Retina (tissue), 1 donor: ENCODE measurements around the gene ABL1.

Experiments
- DNase-seq: peaks from one replicate; pipeline ENCODE4 v3.0.0-alpha.2; 2016

ABL1 gene

DNA sequence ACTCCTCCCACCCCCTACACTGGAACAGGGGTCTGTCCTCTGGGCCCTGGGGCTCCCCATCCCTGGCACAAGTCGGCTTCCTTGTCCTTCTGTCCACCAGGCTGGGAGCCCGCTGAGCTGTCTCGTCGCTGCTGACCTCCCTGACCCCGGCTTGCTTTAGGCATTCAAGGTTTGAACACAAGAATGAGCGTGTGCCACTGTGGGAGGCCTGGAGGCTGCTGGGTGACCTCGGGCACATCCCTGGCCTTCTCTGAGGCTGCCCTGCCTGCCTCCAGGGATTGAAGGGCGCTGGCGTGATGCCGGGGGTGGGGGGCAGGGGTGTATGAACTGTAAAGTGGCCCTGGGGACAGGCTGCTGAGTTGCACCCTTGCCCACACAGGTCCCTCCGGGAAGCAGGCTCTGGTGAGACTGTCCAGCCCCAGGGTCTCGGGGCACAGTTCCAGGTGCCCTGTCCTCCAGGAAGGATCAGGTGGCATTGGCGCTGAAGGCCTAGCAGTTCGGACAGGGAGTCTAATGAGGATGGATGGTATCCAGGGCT lies 85.8 kb downstream of the ABL1 start:
- DNase-seq: no peak

DNA sequence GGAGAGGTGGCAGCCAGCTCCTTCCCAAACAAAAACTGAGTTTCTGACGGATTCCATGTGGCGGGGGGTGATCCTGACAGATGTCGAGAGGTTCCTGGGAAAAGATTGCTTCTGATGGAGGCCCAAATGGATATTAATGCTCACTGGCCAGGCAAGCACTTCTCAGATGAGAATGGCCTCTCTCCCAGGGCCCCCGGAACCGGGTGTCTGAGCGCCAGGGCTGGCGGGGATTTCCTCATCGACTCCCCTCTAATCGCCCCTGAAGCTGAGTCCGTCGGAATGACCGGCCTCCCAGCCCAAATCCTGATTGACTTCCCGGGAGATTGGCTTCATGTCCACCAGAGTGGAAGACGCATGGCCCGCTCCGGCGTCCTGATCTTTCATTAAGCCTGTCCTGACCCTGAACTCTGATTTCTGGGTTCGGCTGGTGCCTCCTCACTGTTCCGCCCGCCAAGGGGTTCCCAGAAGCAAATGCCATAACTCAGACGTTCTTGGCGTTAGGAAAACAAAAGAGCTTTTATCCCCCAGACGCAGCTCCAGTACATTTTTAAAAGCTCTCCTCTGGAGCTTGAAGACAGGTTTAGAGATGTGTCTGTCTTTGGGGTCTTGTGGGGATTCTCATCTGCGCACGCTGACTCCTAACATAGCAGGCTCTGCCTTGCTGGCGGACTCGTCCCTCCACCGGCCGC lies 86.4 kb downstream of the ABL1 start:
- DNase-seq: peak; percentile 79

DNA sequence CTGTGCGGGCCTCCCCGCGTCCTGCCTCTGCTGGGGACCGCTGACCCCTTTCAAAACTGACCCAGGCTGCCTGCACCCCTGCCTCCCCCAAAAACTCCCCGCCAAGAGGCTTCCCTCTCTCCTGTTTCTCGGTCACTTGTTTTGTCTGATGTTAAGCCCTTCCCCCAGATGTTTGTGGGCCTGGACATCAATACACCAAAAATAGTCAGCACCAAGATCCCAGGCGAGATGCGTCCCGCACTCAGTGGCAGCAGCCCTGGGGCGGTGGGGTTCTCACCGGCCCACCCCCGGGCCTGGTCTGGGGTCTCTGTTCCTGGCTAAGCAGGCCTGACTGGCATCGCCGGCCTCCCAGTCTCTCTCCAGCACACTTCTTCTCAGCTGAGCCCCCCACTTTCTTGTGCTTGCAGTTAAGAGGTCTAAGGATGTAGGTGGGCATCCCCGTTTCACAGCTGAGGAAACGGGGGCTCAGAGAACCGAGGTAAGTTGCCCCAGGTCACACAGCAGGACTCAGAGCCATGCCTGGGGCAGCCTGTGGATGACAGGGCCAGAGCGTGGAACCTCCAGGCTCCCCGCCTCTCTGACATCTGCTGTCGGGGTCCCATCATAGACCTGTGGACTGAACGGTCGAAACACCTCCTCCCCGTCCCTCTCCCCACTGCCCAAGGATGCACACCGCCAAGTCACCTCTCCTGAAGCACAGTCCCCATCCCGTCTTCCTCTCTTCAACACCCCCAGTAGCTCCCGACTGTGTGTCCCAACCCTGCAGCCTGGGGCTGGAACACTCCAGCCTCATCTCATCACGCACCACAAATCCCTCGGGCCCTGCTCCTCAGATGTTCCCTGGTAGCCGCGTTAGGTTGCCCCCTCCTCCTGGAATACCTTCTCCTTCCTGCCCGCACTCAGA lies 87.2 kb downstream of the ABL1 start:
- no peak for DNase-seq

DNA sequence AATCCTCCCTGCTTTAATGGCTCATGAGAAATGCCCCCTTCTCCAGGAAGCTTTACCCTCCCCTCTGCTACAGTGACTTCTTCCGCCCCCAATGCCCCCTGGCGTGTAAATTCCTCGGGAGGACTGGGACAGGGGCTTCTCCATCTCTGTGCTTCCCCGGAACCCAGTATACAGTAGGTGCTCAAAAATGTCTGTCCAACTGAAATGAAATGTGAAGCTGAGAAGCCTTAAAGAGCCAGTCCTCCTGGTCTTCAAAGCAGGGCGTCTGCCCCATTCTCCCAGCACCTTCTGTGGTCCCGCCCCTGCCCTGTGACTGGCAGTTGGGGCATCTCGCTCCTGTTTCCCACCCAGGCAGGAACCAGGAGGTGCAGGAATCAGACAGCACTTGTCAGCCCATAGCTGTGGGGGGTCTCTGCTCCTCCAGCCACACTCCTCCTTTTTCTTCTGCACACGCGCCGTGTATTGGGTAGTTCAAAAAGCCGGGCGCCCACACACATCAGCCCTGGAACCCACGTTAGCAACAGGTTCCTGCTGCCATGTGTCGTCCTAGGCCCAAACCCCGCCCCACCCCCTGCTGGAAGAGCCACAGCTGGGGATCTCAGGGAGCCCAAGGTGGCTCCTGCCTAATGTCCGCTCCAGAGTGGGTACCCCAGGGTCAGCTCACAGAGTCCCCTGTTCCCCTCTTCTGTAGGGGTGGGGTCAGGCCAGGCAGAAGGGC lies 88.0 kb downstream of the ABL1 start:
- DNase-seq: no peak

DNA sequence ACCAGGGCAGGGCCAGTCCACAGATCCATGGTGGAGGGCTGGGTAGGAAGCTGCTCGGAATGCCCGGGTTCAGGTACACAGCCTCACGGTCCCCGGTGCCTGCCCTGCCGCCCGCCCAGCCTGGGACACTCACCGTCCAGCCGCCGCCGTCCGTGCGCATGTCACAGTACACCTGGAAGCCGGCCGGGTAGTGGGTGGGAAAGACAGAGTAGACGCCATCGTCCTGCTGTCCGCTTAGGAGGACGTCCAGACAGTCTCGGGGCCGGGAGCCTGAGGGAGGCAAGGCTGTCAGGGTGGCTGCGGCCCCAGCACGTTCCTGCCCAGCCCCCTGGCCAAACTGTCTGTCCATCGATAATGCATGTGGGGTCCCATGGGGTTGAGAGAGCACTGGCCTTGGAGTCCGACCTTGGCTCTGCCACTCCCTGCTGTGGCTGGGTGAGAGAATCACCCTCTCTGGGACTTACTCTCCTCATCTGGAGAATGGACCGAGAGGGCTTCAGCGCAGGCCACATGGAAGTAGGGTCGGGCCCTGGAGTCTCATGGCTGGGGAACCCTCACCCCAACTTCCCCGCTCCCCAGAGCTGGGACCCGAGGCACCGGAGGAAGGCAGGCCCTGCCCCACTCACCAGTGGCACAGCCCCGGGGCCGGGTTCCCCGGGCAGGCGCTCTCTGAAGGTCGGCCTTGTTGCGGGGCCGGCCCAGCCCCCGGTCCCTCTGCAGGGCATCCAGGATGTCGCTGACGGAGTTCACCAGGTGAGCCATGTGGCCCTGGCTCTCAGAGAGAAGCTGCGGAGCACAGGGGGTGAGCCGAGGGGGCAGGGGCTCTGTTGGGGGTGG lies 88.8 kb downstream of the ABL1 start:
- DNase-seq: no peak

DNA sequence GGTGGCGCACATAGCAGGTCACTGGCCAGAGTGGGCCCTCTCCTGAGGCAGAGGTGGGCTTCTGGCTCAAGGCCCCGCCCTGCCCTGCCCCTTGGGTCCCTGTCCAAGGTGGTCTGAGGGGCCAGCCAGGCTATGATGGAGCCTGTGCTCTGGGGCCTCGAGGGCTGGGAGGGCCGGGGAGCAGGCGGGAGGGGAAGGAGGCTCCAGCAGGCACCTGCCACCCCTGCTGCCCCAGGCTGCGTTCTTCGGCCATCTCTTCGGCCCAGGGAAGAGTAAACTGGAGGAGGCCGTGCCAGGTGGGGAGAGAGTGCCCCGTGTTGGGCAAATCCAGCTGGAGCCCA lies 89.4 kb downstream of the ABL1 start:
- no peak for DNase-seq

DNA sequence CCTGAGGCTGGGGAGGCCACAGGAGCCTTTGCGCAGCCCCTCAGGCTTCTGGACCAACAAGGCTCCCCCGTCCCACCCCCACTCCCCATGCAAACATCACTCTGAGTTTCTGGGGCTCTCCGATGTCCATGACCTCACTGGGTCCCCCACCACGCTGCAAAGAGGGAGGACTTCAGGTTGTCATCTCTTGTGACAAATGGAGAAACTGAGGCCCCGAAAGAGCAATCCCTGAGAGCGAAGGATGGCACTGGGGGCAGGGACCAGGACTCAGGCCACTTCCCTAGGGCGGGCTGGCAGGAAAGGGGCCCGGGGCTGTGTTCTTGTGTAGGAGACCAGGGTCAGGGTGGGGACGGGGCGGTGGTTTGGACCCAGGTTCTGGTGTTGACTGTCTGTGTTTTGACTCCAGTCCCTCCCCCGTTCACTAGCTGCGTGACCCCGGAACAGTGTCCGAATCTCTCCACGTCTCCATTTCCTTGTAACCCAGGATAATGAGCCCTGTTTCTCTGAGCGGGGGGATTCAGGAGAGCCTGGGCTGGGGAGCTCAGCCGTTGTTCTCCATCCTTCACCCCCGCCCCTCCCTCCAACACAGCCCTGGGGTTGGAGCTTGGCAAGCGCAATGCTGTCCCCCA lies 90.1 kb downstream of the ABL1 start:
- DNase-seq: no peak

DNA sequence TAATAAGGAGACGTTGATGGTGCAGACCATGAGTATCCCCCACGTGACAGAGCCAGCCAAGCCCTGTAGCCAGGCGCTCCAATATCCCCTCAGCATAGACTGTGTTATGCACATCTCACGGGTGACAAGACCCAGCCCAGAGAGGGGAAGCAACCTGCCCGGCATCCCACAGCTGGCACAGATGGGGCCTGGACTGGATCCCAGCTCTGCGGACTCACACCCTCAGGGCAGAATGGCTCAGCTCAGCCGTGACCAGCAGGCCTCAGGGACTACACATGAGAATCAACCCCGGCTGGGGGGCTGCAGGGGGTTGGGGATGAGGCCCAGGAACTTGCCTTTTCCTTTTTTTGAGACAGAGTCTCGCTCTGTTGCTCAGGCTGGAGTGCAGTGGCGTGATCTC lies 92.3 kb downstream of the ABL1 start:
- DNase-seq: no peak

DNA sequence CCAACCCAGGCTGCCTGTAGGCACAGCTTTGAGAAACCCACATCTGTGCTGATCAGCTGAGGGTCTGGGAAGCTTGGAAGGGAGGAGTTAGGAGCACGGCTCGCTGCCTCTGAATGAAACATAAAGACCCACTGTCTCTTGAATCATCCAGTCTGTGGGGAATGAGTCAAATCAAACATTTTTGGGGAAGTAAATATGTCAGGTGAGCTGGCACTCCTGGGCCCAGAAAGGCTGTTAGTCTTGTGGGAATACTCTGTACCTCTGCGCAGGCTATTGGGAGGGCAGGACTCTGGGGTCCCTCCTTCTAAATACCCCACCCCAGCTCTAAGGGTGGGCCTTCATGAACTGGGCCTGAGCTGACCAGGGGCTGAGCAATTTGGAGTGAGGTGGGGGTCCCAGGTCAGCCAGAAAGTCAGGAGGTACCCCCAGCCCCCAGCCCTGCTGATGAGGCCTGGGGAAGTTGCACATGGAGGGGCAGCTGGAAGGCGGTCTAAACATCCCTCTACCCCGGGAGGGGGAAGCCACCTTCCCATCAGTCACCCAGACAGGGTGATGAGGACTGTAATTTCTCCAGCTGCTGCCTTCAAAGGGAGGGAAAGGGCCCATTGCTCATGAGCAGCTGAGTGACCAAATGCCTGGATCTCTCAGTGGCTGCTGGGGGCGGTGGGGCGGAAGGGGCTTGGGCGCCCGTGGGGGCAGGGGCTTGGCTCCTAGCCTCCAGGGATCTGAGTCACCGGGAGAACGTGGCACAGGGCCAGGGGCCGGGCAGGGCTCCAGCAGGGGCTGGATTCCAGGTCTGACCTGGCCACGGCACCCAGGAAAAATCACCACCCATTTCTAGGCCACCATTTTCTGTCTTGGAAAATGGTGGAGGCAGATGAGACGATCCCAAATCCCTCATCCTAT lies 93.2 kb downstream of the ABL1 start:
- peak; percentile 63 for DNase-seq

DNA sequence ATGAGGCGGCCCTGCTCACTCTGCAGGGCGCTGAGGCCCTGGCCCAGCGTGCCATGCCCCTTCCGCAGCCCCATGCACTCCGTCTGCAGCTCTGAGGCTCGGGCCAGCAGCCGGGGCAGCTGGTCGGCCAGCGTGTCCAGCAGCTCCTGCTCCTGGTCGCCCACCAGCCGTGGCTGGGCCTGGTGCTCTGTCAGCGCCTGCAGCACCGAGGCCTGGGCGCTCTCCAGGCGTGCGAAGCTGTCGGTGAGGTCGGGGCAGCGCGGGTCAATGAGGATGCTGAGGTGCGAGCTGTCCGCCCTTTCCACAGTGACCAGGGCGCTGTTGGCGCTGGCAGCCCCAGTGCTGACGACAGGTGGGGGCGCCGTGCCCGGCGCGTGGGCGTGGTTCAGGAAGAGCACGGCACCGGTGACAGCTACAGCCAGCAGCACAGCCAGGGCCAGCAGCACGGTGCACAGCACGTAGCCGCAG lies 94.6 kb downstream of the ABL1 start:
- no peak for DNase-seq

DNA sequence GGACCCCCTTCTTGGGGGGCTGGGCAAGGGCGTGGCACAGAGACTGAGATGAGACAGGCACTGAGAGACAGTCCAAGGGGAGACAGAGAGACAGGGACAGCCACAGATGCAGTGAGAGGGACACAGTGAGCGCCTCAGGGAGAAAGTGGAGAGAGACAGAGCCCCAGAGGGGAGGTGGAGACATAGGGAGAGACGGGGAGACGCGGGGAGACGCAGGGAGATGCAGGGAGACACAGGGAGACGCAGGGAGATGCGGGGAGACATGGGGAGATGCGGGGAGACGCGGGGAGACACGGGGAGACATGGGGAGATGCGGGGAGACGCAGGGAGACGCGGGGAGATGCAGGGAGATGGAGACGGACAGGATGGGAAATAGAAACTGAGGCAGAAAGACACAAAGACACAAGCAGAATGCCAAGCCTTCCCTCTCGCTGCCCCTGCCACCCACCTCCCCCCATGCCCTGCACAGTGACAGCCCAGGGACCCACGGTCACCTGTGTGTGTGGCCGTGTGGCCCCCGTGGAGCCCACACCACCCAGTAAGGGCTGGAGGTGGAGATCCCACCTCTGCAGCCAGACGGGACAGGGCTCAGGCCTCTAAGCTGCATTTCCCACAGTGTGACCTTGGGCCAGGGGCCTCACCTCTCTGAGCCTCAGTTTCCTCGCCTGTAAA lies 95.2 kb downstream of the ABL1 start:
- no peak for DNase-seq

DNA sequence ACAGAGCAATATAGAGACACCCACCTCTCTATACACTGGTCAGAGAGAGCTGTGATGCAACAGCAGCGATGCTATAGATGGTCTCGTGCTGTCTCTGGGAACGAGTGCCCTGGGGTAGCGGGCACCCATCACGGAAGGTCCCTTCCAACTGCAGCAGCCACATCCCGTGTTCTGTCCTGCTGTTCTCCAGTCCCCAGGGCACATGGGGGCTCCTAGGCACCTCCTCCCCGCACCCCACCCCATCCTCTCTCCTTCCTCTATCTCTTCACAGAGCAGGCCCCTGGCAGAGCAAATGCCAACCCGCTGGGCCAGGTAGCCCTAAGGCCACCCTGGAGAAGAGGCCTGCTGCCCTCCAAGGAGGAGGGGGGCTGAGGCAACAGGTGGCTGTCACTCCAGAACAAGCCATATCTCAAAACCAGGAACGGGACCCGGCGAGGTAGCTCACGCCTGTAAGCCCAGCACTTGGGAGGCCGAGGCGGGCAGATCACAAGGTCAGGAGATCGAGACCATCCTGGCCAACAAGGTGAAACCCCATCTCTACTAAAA lies 95.8 kb downstream of the ABL1 start:
- DNase-seq: no peak

DNA sequence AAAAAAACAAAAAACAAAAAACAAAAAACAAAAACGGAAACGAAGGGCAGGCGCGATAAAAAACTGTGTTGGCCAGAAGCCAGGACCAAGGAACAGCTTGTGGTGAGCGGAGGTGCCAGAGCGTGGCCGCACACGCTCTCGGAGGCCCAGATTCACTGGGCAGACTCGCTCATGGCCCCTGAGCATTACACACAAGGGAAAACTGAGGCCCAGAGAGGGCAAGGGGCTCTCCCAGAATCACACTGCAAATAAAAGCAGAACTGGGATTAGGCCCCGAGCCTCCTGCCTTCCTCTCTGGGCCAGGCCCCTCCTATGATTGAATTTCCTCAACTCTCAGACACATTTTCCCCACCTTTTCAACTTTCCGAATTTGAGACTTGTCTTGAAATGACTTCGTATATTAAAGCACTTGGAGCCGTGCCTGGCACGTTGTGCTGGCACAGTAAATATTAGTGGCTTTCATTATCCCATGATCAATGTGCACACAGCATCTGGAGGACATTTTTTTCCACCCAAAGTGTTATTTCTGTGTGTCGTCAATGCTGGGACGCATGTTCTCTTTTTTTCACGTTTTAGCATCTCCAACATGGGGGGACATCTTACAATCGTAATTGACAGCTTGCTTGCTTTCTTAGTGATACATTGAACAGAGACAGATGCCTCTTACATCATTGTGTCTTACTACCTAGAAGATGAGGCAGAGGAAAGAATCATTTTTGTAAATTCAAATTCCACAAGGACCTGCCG lies 96.6 kb downstream of the ABL1 start:
- DNase-seq: no peak

DNA sequence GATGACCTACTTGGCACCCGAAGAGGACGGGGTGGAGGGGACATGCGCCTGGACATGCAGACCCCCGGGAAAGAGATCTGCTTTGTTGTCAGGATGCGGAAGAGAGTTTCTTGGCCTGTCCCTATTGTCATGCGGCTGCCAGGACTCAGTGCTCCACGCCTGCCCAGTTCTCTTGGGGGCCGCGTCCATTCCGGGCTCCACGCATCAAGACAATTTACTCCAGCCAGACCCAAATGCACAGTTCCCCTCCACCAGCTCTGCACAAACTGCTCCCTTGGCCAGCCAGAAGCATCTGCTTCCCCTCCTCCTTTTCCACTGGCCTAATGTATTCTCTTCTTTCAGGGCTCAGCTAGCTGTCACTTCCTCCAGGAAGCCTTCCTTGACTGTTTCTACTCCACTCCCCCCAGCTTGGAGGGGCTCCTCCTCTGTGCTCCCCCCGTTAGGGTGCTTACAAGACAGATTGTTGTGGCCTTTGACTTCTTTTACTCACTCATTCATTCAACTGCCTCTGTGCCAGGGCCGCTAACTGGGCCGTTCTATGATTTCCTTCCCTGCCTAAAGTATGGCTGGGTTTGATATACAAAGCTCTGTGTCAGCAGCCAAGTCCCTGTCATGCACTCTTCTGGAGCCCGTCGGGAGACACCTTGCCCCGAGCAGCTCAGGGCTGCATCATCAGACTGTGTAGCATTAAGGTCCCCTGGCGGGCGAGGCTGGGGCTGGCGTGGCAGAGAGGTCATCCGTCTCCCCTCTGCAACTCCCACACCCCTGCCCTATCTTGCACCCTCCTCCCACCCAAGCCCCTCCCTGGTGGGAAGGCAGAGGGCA lies 97.4 kb downstream of the ABL1 start:
- DNase-seq: no peak

DNA sequence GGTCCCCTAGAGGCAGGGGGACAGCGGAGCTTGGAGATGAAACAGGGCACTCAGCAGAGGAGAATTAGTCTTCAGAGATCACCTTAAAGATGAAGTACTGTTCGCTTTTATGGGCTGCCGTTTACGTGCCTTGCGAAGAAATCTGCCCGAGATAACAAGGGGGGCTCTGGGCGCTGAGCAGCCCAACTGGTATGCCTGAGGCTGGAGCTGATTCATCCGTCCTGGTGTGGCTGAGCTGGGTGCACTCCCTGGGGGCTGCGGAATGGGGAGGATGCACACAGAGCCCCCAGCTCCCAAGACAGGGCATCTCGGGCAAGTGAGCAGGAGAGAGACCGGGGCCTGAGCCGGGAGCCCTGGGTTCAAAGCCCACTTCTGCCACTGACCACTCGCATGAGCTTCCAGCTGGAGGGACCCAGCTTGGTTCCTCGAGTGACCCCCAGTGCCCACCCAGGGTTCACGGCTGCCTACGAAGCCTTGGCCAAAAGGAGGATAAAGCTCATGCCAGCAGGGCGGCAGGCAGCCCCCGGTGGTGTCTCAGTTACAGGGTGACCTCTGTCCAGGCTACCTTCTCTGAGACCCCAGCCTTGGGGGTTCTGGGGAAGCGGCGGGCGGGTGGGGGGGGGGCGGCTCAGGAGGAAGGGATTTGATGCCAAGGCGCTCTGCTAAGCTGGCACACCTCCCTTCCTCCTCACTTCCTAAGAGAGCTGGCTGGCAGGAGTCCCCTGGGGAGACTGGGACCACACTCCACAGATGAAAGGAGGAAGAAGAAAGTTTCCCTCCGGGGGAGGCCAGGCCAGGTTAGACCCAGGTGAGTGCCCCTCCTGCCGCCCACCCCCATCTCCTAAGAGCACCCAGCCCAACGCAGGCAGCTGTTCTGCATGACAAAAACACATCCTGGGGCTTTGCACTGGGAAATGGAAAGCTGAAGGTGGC lies 98.3 kb downstream of the ABL1 start:
- no peak for DNase-seq

DNA sequence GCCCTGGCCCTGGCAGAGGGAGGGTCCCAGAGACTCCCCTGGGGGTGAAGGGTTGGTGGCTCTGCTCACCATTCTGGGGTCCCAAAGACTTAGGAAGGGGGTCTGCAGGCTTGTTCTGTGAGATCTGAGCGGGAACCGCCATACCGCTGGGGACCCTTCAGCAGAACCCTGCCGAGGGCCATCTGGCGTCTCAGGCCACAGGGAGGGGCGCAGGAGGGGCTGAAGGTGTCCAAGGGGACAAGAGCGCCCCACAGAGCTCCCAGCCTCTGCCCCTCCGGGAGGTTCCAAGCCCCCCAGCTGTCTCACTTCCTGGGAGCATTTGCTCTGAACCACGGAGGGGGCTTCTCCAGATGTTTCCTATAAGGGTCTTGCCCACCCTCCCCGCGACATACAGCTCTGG lies 99.2 kb downstream of the ABL1 start:
- DNase-seq: no peak
